SK-N-MC (cell line): Measurements from ENCODE around the gene DLG2.

Experiments
- EZH2 ChIP-seq: fragments of 200-600 bp; sonication (generic); IDR thresholded peaks from one replicate; pipeline ENCODE4 v1.6.1; 2017; ENCODE audit warnings: antibody characterized with exemption
- FOXP2 ChIP-seq: optimal IDR thresholded peaks from 2 replicates; pipeline ENCODE3; 2011; ENCODE audit warnings: mild to moderate bottlenecking, moderate library complexity; ENCODE audit not compliant: insufficient read depth; ENCODE audit errors: extremely low read length, control extremely low read depth
- POLR2AphosphoS5 ChIP-seq: IDR thresholded peaks from 2 replicates; pipeline ENCODE4 v1.6.1; 2012; ENCODE audit warnings: mild to moderate bottlenecking, low read depth, low read length, borderline replicate concordance

GRCh38 chr11:84146826-84147225 lies 1480.3 kb downstream of the DLG2 start:
- no peak for TF ChIP-seq FOXP2
- no peak for TF ChIP-seq POLR2AphosphoS5
- TF ChIP-seq EZH2, result no peak
